ENCODE results near the gene ZWINT.

- TF ChIP-seq, protein P1, sequence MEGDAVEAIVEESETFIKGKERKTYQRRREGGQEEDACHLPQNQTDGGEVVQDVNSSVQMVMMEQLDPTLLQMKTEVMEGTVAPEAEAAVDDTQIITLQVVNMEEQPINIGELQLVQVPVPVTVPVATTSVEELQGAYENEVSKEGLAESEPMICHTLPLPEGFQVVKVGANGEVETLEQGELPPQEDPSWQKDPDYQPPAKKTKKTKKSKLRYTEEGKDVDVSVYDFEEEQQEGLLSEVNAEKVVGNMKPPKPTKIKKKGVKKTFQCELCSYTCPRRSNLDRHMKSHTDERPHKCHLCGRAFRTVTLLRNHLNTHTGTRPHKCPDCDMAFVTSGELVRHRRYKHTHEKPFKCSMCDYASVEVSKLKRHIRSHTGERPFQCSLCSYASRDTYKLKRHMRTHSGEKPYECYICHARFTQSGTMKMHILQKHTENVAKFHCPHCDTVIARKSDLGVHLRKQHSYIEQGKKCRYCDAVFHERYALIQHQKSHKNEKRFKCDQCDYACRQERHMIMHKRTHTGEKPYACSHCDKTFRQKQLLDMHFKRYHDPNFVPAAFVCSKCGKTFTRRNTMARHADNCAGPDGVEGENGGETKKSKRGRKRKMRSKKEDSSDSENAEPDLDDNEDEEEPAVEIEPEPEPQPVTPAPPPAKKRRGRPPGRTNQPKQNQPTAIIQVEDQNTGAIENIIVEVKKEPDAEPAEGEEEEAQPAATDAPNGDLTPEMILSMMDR (IDR thresholded peaks at IDR 0.05): no peak
- TF ChIP-seq POLR2A (IDR thresholded peaks at IDR 0.05) (no peak), EP300 (IDR thresholded peaks at IDR 0.05) (no peak)
Observed at GRCh38 chr10:56360583-56360966, 484 bp downstream of the ZWINT start.

Data from ovary (tissue), 3 donors.